ENCODE results near the gene CSH1.
"Not testable (repeated sequence)": the region's sequence is repeated elsewhere in the genome, so short reads cannot be mapped to it uniquely, and the experiment has no call there.

The CSH1 gene

GRCh38 chr17:63896524-63897354, at the start of gene CSH1:
Gene CSH1, minus strand, starts transcription at chr17:63896574. Its CDS starts 63 bp downstream, at chr17:63896511.
- not testable (repeated sequence) for DNase-seq

- DNase-seq = no peak
Observed at GRCh38 chr17:63945784-63946439, 49.5 kb upstream of the CSH1 start.

DNA sequence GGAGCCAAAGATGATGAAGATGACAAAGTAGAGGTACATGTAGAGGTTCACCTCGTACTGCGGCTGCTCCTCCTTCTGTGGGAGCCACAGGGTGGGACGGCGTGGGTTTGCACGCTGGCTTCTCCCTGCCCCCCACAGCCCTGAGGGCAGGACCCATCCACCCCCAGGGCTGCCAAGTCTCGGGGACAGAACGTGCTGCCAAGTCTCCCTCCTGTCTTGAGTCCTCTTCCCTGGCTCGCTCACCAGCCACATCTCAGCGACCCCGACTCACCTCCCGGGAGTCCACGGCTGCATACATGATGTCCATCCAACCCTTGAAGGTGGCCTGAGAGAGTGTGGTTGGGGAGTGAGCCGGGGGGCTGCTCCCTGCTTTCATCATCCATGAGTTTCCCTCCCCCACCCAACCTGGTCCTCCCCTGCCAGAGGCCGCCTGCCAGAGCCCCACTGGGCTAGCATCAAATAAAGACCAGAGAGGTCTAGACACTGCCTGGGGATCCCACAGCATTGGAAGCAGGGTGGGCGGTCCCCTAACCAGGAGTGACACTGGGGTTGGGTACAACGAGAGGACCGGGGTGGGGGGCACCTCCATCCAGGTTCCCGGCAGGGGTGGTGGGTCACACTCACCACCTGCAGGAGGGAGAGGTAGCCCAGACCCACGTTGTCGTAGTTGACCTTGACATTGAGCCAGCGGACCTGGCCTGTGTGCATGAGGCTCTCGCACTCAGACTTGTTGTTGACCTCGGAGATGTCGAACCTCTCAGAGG, 48.5 kb upstream of the CSH1 start:
- DNase-seq = no peak

DNA sequence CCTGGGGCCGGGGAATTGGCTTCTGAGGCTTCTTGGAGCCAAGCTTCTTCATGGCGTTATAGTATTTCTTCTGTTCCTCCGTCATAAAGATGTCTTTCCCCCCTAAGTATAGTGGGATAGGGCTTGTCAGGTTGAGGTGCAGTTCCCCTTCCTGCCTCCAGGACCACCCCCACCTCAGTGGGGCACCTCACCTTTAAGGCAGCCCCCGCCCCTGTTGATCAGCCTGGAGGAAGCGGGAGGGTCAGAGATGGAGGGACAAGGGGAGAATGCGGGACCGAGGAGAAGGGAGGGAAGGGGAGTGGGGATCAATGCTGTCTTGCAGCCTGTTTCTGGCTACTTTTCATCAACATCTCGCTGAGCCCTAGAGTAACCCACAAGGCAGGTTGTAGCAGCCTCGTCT, 47.4 kb upstream of the CSH1 start:
- no peak for DNase-seq

GRCh38 chr17:63942309-63942985, 46.1 kb upstream of the CSH1 start:
- DNase-seq = no peak

GRCh38 chr17:63941751-63942150, 45.4 kb upstream of the CSH1 start:
- DNase-seq = no peak

DNA sequence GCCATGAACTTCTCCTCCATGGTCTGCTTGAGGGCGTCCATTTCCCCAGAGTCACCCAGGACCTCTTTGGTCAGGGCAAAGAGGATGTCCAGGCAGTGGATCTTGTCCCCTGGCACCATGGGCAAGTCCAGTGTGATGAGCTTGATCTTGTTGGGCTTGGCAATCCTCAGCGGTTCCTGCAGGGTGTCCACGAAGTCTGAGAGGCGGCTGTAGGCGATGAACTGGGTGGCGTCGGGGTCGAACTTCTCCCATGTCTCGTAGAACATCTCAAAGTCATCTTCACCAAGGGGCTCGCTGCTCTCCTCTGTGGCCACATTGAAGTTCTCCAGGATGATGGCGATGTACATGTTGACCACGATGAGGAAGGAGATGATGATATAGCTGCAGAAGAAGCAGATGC, 44.8 kb upstream of the CSH1 start:
- DNase-seq = no peak

DNA sequence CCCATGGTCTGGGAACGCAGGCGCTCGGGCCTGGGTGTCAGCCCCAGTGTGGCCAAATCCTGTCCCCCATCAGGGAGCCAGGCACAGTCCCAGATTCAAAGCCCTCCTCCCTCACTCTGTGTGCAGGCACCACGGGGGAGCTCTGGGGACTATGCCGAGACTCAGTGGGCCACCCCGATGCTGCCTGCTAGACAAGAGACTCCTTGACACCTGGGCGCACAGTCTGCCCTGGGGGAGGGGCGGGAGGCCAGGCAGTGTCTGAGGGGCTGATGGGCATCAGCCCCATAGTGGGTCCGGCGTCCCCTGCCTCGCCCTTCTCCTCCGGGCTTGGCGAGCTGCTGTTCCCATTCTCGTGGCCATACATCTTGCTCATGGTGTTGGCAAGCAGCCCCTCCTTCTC, 44.2 kb upstream of the CSH1 start:
- no peak for DNase-seq

DNA sequence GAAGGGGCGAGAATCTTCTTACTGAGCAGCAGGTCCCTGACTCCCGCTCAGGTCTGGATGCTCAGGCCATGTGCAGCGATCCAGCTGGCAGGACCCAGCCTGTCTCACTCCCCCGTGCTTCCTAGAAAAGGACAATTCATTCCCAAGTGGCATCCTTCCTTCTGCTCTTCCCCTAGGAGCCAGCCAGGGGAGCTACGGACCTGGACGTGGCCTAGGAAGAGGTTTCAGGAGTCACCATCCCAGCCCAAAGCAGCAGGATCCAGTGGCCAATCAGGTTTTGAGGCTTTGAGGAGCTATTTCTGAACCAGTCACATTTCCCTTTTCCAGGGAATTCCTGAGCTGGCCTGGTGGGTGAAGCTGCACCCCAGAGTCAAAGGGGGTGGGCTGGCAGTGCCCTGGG, 43.5 kb upstream of the CSH1 start:
- no peak for DNase-seq

- no peak for DNase-seq
Observed at GRCh38 chr17:63939401-63939800, 43.0 kb upstream of the CSH1 start.

DNA sequence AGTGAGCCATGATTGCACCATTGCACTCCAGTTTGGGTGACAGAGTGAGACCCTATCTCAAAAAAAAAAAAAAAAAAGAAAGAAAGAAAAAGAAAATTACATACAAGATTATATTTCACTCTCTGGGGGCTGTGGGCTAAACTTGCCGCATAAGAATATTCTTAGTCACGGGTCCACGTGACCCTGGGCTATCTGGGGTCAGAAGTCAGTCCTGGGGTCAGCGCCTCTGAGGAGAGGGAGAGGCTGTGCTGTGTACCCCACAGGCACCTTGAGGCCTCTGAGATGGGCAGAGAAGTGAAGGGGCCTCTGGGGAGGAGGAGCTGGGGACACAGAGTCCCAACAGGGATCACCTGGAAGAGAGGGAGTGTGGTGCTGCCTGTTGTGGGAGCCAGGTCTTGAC, 41.5 kb upstream of the CSH1 start:
- DNase-seq = no peak

- DNase-seq = no peak
Observed at GRCh38 chr17:63937319-63937718, 40.9 kb upstream of the CSH1 start.

DNA sequence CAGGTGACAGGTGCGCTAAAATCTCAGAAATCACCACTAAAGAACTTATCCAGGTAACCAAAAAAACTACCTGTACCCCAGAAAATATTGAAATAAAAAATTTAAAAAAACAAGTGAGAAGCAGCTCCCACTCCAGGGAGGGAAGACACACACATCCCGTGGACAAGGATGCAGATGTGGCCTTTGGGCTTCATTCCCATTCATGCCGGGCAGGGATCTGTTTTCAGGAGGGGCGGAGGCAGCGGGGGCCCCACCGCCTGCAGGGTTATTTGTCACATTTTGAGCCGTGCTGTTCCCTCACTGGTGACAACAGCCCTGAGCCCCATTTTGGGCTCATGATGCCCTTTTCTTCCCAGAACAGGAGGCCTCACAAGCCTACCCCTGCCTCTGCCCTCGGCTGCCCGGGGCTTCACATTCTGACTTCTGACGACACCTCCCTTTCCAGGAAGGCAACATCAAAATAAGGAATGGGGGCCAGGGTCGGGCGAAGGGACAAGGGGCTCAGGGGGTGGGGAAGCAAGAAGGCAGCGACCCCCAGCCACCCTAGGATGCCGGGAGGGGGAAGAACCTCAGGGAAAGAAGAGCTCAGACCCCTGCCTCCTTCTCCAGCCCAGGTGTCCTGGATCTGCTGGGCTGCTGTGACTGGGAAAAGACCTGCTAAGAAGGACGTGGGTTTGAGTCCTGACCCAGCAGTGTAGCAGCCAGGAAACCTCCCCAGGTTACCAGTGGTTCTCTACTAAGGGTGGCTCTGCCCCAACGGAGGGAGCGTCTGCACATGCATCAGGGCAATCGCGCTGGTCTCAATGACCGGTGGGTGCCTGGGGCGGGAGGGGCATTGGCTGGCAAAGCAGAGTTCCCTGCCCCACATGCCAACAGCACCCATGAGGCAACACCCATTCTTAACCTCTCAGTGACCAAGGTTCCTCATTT, 38.1 kb upstream of the CSH1 start:
- DNase-seq = no peak

GRCh38 chr17:63933598-63933997, 37.2 kb upstream of the CSH1 start:
- no peak for DNase-seq

DNA sequence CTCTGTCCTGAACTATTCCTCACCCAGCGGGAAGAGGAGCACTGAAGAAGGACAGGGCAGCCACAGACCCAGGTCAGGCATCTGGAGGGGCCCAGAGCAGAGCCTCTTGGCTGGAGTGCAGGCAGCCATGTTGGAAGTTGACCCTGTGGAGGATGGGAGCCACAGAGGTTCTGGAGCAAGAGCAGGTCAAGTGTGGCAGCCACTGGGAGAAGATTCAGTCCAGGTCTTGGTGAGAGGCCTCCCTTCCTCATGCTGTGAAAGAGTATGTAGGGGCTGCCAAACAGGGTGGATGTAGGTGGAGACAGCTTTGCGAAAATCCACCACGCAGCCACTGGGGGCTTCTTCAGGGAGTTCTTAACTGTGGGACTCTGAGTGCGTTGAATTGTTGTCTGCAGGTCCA, 36.3 kb upstream of the CSH1 start:
- DNase-seq = no peak

DNA sequence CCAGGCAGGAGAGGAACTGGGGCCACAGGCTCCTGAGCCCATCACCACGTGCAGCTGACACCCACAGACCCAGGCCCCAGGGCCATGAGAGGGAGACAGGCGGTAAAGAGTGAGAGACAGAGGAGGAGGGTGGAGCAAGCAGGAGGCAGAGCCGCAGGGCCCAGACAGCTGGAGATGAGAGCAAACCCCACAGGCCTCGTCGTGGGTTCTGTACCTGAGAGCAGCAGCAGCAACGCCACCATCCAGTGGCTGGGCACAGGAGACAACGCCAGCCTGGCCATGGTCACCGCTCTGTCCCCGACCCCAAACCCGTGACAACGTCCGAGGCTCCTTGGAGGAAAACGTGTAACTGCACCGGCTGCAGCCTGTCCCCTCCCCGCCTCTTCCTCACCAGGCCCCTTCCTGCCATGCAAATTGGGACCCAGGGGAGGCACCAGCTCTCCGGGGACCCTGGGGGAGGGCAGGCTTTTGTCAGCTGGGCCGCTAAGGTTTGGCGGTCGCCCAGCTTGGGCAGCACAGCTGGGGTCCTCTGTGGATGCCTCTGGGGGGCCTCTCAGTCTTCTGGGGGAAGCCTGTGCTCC, 35.7 kb upstream of the CSH1 start, which contains the start of gene CD79B:
Gene CD79B (minus strand): TSS at position 351 of the 581 bp plus-strand sequence. CDS start 70 bp downstream, at position 281.
- no peak for DNase-seq

DNA sequence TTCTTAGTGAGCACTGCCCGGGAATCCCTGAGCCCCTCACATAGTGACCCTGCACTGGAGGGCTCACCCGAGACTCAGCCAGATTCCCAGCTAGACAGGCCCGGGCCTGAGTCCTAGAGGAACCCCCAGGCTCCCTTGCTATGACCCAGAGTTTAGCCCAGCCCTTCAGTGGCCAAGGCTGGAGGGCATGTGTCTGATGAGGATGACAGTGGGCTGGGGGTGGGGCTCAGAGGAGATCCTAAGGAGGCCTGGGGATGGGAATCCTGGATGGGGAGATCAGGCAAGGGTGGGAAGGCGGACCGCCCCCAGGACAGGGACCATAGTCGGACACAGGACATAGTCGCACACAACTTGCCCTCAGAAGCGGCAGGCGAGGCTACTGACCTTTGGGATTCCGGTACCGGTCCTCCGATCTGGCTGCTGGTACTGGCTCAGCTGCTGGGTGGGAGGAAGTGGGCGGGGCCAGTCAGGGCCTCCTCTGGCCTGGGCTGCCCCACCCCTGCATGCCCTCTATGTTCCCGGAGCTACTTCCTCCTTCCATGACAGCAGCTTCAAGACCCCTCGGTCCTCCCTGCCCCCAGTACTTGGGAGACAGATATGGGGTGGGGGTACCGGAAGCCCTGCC, 34.7 kb upstream of the CSH1 start:
- DNase-seq = no peak

- no peak for DNase-seq
Observed at GRCh38 chr17:63929860-63930766, 33.7 kb upstream of the CSH1 start.

DNA sequence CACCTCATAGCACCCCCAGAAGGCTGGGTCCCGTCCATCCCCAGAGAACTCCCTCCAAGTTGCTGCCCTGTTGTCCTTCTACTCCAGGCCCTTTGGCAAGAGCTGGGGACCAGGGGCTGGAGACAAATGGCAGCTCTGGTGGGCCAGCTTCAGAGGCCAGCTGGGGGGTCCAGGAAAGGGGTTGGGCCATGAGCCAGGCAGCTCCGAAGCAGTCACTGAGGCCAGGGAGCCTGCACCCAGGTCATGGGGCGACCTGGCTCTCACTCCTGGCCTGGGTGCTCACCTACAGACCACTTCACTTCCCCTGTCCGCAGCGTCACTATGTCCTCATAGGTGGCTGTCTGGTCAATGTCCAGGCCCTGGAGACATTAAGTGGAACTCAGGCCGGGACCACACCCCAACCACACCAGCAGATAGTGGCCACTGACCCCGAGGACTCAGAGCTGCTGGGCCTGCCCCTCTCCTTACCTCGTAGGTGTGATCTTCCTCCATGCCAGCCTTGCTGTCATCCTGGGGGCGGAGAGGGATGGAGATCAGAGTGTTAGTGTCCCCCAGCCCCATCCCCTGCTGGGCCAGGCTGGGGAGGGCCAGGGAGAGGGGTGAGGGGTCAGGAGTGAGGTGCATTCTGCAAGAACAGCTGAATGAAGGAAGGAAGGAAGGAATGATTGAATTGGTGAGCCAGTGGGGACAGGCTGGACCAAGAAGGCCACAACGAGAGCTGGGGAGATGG, 32.8 kb upstream of the CSH1 start:
- no peak for DNase-seq
